GM12878 (cell line): ENCODE results near the gene SLC51A.
A peak's percentile ranks its signal among the peaks of the same experiment; 100 is the strongest.

Experiments used
- NBN ChIP-seq: fragments of 450-650 bp; IDR thresholded peaks from 2 replicates; pipeline ENCODE4 v1.6.1; 2016
- RCOR1 ChIP-seq: conservative IDR thresholded peaks from 2 replicates; pipeline ENCODE4 v1.6.1; 2012; ENCODE audit warnings: low read depth, low read length, improper control_type of control experiment
- SUZ12 ChIP-seq: fragments of 200-600 bp; sonication (generic); IDR thresholded peaks from one replicate; pipeline ENCODE4 v1.6.1; 2018; ENCODE audit warnings: antibody characterized with exemption, mild to moderate bottlenecking; ENCODE audit not compliant: unreplicated experiment

DNA sequence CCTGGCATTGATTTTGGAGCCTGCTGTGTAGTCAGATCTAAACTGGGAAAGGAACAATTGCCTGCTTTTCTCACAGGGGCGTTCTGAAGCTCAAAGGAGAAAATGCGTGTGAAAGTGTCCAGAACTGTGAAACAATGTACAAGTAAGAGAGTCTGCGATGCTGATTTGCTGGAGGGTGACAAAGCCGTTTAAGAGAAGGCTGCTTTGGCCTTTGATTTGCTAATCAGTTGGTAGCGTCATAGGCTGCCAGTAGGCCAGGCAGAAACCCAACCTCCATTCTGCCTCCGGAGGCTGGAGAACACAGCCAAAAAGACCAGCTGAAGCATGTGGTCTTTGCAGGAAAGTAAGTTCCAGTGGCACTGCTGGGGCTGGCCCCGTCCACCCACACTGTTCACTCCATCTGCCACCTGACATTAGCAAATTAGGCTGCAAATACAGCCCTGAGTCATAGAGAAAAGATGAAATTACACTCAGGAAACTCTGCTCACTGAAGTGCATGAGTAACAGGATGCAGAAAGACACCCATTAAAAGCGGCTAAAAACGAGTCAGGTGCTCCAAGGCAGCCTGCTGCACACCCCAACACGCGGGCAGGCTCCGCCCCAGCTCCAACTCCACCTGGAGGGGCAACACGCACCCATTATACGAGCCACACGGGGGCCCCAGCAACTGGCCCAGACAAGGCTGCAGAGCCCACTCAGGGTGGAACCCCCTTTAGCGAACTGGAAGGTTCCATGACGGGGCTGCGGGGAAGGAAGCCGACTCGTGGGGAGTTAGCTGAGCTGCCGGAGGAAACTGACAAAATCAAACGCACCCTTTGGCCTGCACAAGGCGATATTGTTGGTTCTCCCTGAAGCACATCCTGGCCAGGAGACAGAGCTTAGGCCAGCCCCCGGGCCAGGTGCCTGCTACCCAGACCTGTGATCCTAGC, 36.7 kb upstream of the SLC51A start:
- TF ChIP-seq RCOR1: no peak
- TF ChIP-seq NBN: peak; percentile 97
- TF ChIP-seq SUZ12: no peak
